ENCODE results near the gene MLXIP. TPM values are rescaled to one million over a fixed set of nuclear protein-coding genes. Genes with fewer than 3 reads are reported as not detected.

Gene MLXIP
- total RNA-seq, 2 experiments from 2014 or later = 27.5 to 44.7 TPM

GRCh38 chr12:122042910-122043309 is 35.6 kb upstream of the MLXIP start:
- Histone ChIP-seq H3K9me2 (ENCODE audit: insufficient read depth, low read length) (no peaks in the 10 kb centered on the region), H3K4me3 (ENCODE audit: low read depth, low read length, poor library complexity, severe bottlenecking) (no peak overlapping the region), H3K9me3 (ENCODE audit: low read length) (no peaks in the 10 kb centered on the region), H3K4me1 (ENCODE audit: insufficient read depth, low read length, poor library complexity, severe bottlenecking) (no peaks in the 10 kb centered on the region), H4K20me1 (ENCODE audit: insufficient read depth, low read length) (no peaks in the 10 kb centered on the region), H3K4me2 (ENCODE audit: low read length) (no peak overlapping the region), H2AFZ (ENCODE audit: low read length) (no peak overlapping the region), H3K36me3 (ENCODE audit: insufficient read depth, low read length) (peaks cover 94% of the 10 kb centered on the region), H3K79me2 (ENCODE audit: insufficient read depth, low read depth, low read length) (0 out of 2 replicates have a peak, but pooled peaks cover 3% of the 10 kb centered on the region), H3K27ac (ENCODE audit: low read depth, low read length, poor library complexity, severe bottlenecking) (no peak overlapping the region)
- POLR2A ChIA-PET = no interaction called here
- CTCF ChIA-PET (ENCODE audit: unreplicated experiment) = no interaction called here
- no TSS peak for BruUV-seq (replicated peaks)
- no peak for TF ChIP-seq EZH2phosphoT487 (IDR thresholded peaks at IDR 0.05; ENCODE audit: borderline replicate concordance, low read depth, low read length)
- no peak for TF ChIP-seq CTCF (conservative IDR thresholded peaks at IDR 0.05; ENCODE audit: low read length)
- intact Hi-C loops (cut with micrococcal nuclease; ENCODE audit: unreplicated experiment) = no loop called here
- DNase-seq (ENCODE audit: low spot score) = no peak

DNA sequence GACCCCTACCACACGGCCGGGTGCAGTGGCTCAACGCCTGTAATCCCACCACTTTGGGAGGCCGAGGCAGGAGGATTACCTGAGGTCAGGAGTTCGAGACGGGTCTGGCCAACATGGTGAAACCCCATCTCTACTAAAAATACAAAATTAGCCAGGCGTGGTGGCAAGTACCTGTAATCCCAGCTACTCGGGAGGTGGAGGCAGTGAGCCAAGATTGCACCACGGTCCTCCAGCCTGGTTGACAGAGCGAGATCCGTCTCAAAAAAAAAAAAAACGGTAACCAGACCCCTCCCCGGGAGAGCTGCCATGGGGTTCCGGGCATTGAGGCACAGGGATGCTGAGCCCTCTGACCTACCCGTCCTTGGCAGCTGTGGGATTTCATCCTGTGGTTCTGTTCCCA is 35.1 kb upstream of the MLXIP start:
- no peak overlapping the region for H3K4me3 ChIP-seq (ENCODE audit: low read depth, low read length, poor library complexity, severe bottlenecking)
- H3K9me3 ChIP-seq (ENCODE audit: low read length) = no peaks in the 10 kb centered on the region
- intact Hi-C loops (cut with micrococcal nuclease; ENCODE audit: unreplicated experiment) = no loop called here
- 0 out of 2 replicates have a peak, but pooled peaks cover 3% of the 10 kb centered on the region for H3K79me2 ChIP-seq (ENCODE audit: insufficient read depth, low read depth, low read length)
- DNase-seq (ENCODE audit: low spot score) = no peak
- ChIA-PET CTCF (ENCODE audit: unreplicated experiment) (no interaction called here), POLR2A (no interaction called here)
- H2AFZ ChIP-seq (ENCODE audit: low read length) = no peak overlapping the region
- BruUV-seq (replicated peaks) = no TSS peak
- peaks cover 94% of the 10 kb centered on the region for H3K36me3 ChIP-seq (ENCODE audit: insufficient read depth, low read length)
- H4K20me1 ChIP-seq (ENCODE audit: insufficient read depth, low read length) = no peaks in the 10 kb centered on the region
- H3K9me2 ChIP-seq (ENCODE audit: insufficient read depth, low read length) = no peaks in the 10 kb centered on the region
- no peaks in the 10 kb centered on the region for H3K4me1 ChIP-seq (ENCODE audit: insufficient read depth, low read length, poor library complexity, severe bottlenecking)
- TF ChIP-seq EZH2phosphoT487 (IDR thresholded peaks at IDR 0.05; ENCODE audit: borderline replicate concordance, low read depth, low read length) = no peak
- no peak for TF ChIP-seq CTCF (conservative IDR thresholded peaks at IDR 0.05; ENCODE audit: low read length)
- no peak overlapping the region for H3K4me2 ChIP-seq (ENCODE audit: low read length)
- no peak overlapping the region for H3K27ac ChIP-seq (ENCODE audit: low read depth, low read length, poor library complexity, severe bottlenecking)

DNA sequence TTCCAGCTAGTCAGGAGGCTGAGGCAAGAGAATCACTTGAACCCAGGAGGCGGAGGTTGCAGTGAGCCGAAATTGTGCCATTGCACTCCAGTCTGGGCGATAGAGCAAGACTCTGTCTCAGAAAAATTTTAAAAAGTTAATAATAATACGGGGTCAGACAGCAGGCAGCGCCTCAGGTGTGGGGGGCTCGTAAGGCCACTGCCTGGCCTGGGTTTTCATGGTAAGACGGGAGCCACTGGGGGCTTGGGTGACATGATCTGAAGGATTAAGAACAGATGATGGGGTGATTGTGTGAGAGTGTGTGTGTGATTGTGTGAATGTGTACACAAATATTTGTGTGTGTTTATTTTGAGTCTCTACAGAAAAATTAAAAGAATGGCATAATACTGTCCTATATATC is 33.3 kb upstream of the MLXIP start:
- Histone ChIP-seq H3K4me3 (ENCODE audit: low read depth, low read length, poor library complexity, severe bottlenecking) (no peak overlapping the region), H2AFZ (ENCODE audit: low read length) (no peak overlapping the region), H4K20me1 (ENCODE audit: insufficient read depth, low read length) (no peaks in the 10 kb centered on the region), H3K27ac (ENCODE audit: low read depth, low read length, poor library complexity, severe bottlenecking) (no peak overlapping the region), H3K79me2 (ENCODE audit: insufficient read depth, low read depth, low read length) (no peaks in the 10 kb centered on the region), H3K9me3 (ENCODE audit: low read length) (no peaks in the 10 kb centered on the region), H3K36me3 (ENCODE audit: insufficient read depth, low read length) (peaks cover 95% of the 10 kb centered on the region), H3K9me2 (ENCODE audit: insufficient read depth, low read length) (no peaks in the 10 kb centered on the region), H3K4me1 (ENCODE audit: insufficient read depth, low read length, poor library complexity, severe bottlenecking) (no peaks in the 10 kb centered on the region), H3K4me2 (ENCODE audit: low read length) (no peak overlapping the region)
- intact Hi-C loops (cut with micrococcal nuclease; ENCODE audit: unreplicated experiment) = no loop called here
- ChIA-PET CTCF (ENCODE audit: unreplicated experiment) (no interaction called here), POLR2A (no interaction called here)
- TF ChIP-seq CTCF (conservative IDR thresholded peaks at IDR 0.05; ENCODE audit: low read length) = no peak
- TF ChIP-seq EZH2phosphoT487 (IDR thresholded peaks at IDR 0.05; ENCODE audit: borderline replicate concordance, low read depth, low read length) = no peak
- BruUV-seq (replicated peaks) = no TSS peak
- DNase-seq (ENCODE audit: low spot score) = no peak

Data from OCI-LY7 (cell line).